B cell (primary cell): Measurements from ENCODE around the gene TBC1D4. TPM values are rescaled to one million over a fixed set of nuclear protein-coding genes. Genes with fewer than 3 reads are reported as not detected.
"Not testable (repeated sequence)": the region's sequence is repeated elsewhere in the genome, so short reads cannot be mapped to it uniquely, and the experiment has no call there.

ENCODE experiments used
- ATAC-seq: fragments of 200-7000 bp; cut with Tn5 transposase; one replicate; pipeline ENCODE4 v1.10.0; 2021; ENCODE audit warnings: low read depth, mild to moderate bottlenecking, moderate number of reproducible peaks, moderate library complexity
- CTCF ChIA-PET: fragments of 350-600 bp; sonication (Branson Sonifier 250); formaldehyde crosslinking; loops from one replicate; lab custom pipeline; 2021; ENCODE audit warnings: antibody characterized with exemption, inconsistent platforms; lab: Charles Lee
- POLR2A ChIA-PET: fragments of 350-600 bp; sonication (Branson Sonifier 250); formaldehyde crosslinking; loops from one replicate; lab custom pipeline; 2021; ENCODE audit warnings: antibody characterized with exemption; lab: Charles Lee
- DNase-seq: peaks from one replicate; pipeline ENCODE4 v3.0.0; 2013
- H2AFZ ChIP-seq: 2 replicates; pipeline ENCODE4 v1.6.1; 2012; ENCODE audit warnings: mild to moderate bottlenecking, low read depth, low read length; ENCODE audit not compliant: insufficient read depth, poor library complexity, severe bottlenecking
- H3K27ac ChIP-seq, 2 donors: 1 replicate in 1 of 2; 2 replicates in 1 of 2; pipeline ENCODE4 v1.5.1; 2012 to 2013; ENCODE audit warnings: low read length in 2 of 2, mild to moderate bottlenecking in 2 of 2, moderate library complexity in 1 of 2
- H3K27me3 ChIP-seq, 4 experiments: fragments of 200-600 bp in 1 of 4; sonication (generic) in 1 of 4; replicated peaks in 1 of 4; 1 replicate in 2 of 4; 2 replicates in 2 of 4; pipeline versions ENCODE4 v1.6.1 to v1.7.0; 2013 to 2016; ENCODE audit warnings: low read length in 3 of 4, mild to moderate bottlenecking in 2 of 4, mixed read lengths in 1 of 4, moderate library complexity in 1 of 4; ENCODE audit not compliant: insufficient read depth in 4 of 4, control insufficient read depth in 3 of 4; ENCODE audit errors: control extremely low read depth in 1 of 4
- H3K36me3 ChIP-seq, 2 experiments: replicated peaks in 1 of 2; 1 replicate in 1 of 2; 2 replicates in 1 of 2; pipeline versions ENCODE4 v1.6.1 to v1.7.1; 2013; ENCODE audit warnings: low read length in 1 of 2; ENCODE audit not compliant: insufficient read depth in 2 of 2, control insufficient read depth in 1 of 2; ENCODE audit errors: control extremely low read depth in 1 of 2, extremely low read depth in 1 of 2
- H3K4me1 ChIP-seq, 2 donors: fragments of 200-600 bp in 1 of 2; sonication (generic) in 1 of 2; 1 replicate in 1 of 2; 2 replicates in 1 of 2; pipeline versions ENCODE4 v1.5.1 to v1.6.1; 2013 to 2017; ENCODE audit warnings: low read length in 2 of 2; ENCODE audit not compliant: control insufficient read depth in 2 of 2, insufficient read depth in 2 of 2
- H3K4me2 ChIP-seq: replicated peaks from 2 replicates; pipeline ENCODE3; 2012; ENCODE audit warnings: mild to moderate bottlenecking, low read depth, low read length; ENCODE audit not compliant: poor library complexity, severe bottlenecking
- H3K4me3 ChIP-seq, 5 experiments: fragments of 200-600 bp in 1 of 5; sonication (generic) in 1 of 5; 1 replicate in 3 of 5; 2 replicates in 2 of 5; pipeline versions ENCODE4 v1.5.1 to v1.7.0; 2011 to 2016; ENCODE audit warnings: low read length in 4 of 5, mild to moderate bottlenecking in 4 of 5, low read depth in 2 of 5, control low read depth in 1 of 5, moderate library complexity in 1 of 5; ENCODE audit not compliant: insufficient read depth in 1 of 5; ENCODE audit errors: control extremely low read depth in 1 of 5, extremely low read depth in 1 of 5
- H3K79me2 ChIP-seq: fragments of 200-600 bp; sonication (generic); one replicate; pipeline ENCODE4 v1.6.0; 2016; ENCODE audit warnings: low read length; ENCODE audit not compliant: control insufficient read depth, insufficient read depth
- H3K9ac ChIP-seq: fragments of 200-600 bp; sonication (generic); 2 replicates; pipeline ENCODE4 v1.6.1; 2017; ENCODE audit warnings: mild to moderate bottlenecking, low read length, moderate library complexity
- H3K9me3 ChIP-seq, 3 donors: one replicate each; pipeline versions ENCODE4 v1.6.1 to v1.7.1; 2013; ENCODE audit warnings: low read length in 2 of 3; ENCODE audit not compliant: control insufficient read depth in 2 of 3, insufficient read depth in 1 of 3; ENCODE audit errors: control extremely low read depth in 1 of 3
- H4K20me1 ChIP-seq: 2 replicates; pipeline ENCODE4 v1.6.0; 2012; ENCODE audit warnings: mild to moderate bottlenecking, low read length; ENCODE audit not compliant: insufficient read depth, control insufficient read depth, poor library complexity, severe bottlenecking
- H3K27ac Mint-ChIP-seq: one replicate; pipeline ENCODE4 v1.8.0; 2021; ENCODE audit warnings: mixed read lengths
- H3K27me3 Mint-ChIP-seq: one replicate; pipeline ENCODE4 v1.8.0; 2021; ENCODE audit warnings: mixed read lengths
- H3K4me1 Mint-ChIP-seq: one replicate; pipeline ENCODE4 v1.8.0; 2021; ENCODE audit warnings: mixed read lengths
- H3K4me3 Mint-ChIP-seq: one replicate; pipeline ENCODE4 v1.8.0; 2021; ENCODE audit warnings: mixed read lengths
- H3K9me3 Mint-ChIP-seq: one replicate; pipeline ENCODE4 v1.8.0; 2022; ENCODE audit warnings: mixed read lengths; ENCODE audit not compliant: insufficient read depth
- EZH2 ChIP-seq: IDR thresholded peaks from 2 replicates; pipeline ENCODE4 v1.6.1; 2012; ENCODE audit warnings: borderline replicate concordance, low read depth, mild to moderate bottlenecking, moderate library complexity, low read length; ENCODE audit not compliant: insufficient read depth, poor library complexity, severe bottlenecking
- WGBS: methylation state at CpG from one replicate; pipeline ENCODE4 v1.1.5; 2013; ENCODE audit warnings: missing lambda C conversion rate; ENCODE audit not compliant: insufficient coverage; 5-methylcytosine and 5-hydroxymethylcytosine counted together
- intact Hi-C: fragments of 100-400 bp; cut with micrococcal nuclease; formaldehyde crosslinking; loops from one replicate; pipeline ENCODE4 v1.10.0; 2022
- polyA plus RNA-seq: library from polyadenylated mRNA; depleted of rRNA; stranded (reverse); fragments of >200 nt; gene quantifications from 2 replicates; pipeline ENCODE4 v1.2.3, GENCODE V29; 2012
- total RNA-seq, 2 donors: library from RNA; stranded (reverse); fragments of 120-200 nt in 1 of 2; gene quantifications; 1 replicate in 1 of 2; 2 replicates in 1 of 2; pipeline versions ENCODE4 v1.2.3 to v1.2.4, GENCODE V29; 2013 to 2022
- TF ChIP-seq, protein P1 (sequence below): fragments of 200-600 bp; IDR thresholded peaks from one replicate; pipeline ENCODE4 v1.8.0; 2022; ENCODE audit warnings: antibody characterized with exemption, mild to moderate bottlenecking

The TBC1D4 gene
- total and polyA plus RNA-seq, 2 donors (not counting 1 experiment from before 2014, with no cell fraction given), result 1.6 to 3.5 TPM

GRCh38 chr13:75285310-75285709 lies 196.7 kb downstream of the TBC1D4 start:
- no CpG with 5 or more reads among the region's 1 CpG for WGBS
- Mint-ChIP-seq H3K4me3 (no peak overlapping the region), H3K27ac (no peak overlapping the region), H3K27me3 (peaks cover 3% of the 10 kb centered on the region), H3K9me3 (peaks cover 7% of the 10 kb centered on the region), H3K4me1 (no peaks in the 10 kb centered on the region)
- no peaks in the 10 kb centered on the region for H3K79me2 ChIP-seq
- H3K9ac ChIP-seq, result no peak overlapping the region
- H3K4me1 ChIP-seq, result no peaks in the 10 kb centered on the region
- no peak overlapping the region for H2AFZ ChIP-seq
- peaks cover 0 to 4% (median 0%) of the 10 kb centered on the region in 3 donors for H3K9me3 ChIP-seq
- DNase-seq, result no peak
- POLR2A ChIA-PET, result no interaction called here
- no peak for ATAC-seq
- H3K27ac ChIP-seq, result no peak overlapping the region
- no peak overlapping the region for H3K4me3 ChIP-seq
- no peak overlapping the region for H3K4me2 ChIP-seq
- H3K36me3 ChIP-seq, result no peaks in the 10 kb centered on the region
- CTCF ChIA-PET, result no interaction called here
- no peaks in the 10 kb centered on the region for H3K27me3 ChIP-seq
- intact Hi-C loops, result no loop called here
- no peaks in the 10 kb centered on the region for H4K20me1 ChIP-seq
- TF ChIP-seq, protein P1, sequence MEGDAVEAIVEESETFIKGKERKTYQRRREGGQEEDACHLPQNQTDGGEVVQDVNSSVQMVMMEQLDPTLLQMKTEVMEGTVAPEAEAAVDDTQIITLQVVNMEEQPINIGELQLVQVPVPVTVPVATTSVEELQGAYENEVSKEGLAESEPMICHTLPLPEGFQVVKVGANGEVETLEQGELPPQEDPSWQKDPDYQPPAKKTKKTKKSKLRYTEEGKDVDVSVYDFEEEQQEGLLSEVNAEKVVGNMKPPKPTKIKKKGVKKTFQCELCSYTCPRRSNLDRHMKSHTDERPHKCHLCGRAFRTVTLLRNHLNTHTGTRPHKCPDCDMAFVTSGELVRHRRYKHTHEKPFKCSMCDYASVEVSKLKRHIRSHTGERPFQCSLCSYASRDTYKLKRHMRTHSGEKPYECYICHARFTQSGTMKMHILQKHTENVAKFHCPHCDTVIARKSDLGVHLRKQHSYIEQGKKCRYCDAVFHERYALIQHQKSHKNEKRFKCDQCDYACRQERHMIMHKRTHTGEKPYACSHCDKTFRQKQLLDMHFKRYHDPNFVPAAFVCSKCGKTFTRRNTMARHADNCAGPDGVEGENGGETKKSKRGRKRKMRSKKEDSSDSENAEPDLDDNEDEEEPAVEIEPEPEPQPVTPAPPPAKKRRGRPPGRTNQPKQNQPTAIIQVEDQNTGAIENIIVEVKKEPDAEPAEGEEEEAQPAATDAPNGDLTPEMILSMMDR, result no peak
- TF ChIP-seq EZH2, result no peak

- no peaks in the 10 kb centered on the region for H3K36me3 ChIP-seq
- no peak overlapping the region for H3K4me3 Mint-ChIP-seq
- no peak for ATAC-seq
Observed at GRCh38 chr13:75279834-75280369, 202.1 kb downstream of the TBC1D4 start.

DNA sequence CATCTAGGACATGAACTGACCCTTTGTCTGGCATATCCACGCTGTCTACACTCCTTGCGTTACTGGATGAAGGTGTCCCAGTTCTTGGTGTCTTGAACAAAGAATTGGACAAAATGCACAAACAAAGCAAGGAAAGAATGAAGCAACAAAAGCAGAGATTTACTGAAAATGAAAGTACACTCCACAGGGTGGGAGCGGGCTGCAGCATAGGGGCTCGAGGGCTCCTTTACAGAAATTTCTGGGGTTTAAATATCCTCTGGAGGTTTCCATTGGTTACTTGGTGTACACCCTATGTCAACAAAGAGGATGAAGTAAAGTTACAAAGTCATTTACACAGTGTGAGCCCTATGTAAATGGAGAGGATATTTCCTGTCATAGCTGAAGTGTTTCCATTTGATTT lies 208.3 kb downstream of the TBC1D4 start:
- H4K20me1 ChIP-seq, ATAC-seq, H3K9ac ChIP-seq, H3K4me1 Mint-ChIP-seq, H3K4me3 Mint-ChIP-seq, H3K4me2 ChIP-seq, POLR2A ChIA-PET, DNase-seq, H3K27ac Mint-ChIP-seq, H3K27me3 Mint-ChIP-seq, H3K9me3 ChIP-seq, H3K27ac ChIP-seq, CTCF ChIA-PET, H3K27me3 ChIP-seq, H3K36me3 ChIP-seq, H2AFZ ChIP-seq, H3K79me2 ChIP-seq, H3K4me3 ChIP-seq, H3K9me3 Mint-ChIP-seq, intact Hi-C loops, H3K4me1 ChIP-seq: not testable (repeated sequence)
- 91% methylated on average over 4 of the region's 4 CpGs for WGBS

More at GRCh38 chr13:75279834-75280369, 202.1 kb downstream of the TBC1D4 start:
- DNase-seq, result no peak
- Histone ChIP-seq H2AFZ (no peak overlapping the region), H3K27me3 (no peaks in the 10 kb centered on the region), H4K20me1 (no peaks in the 10 kb centered on the region), H3K4me3 (no peak overlapping the region), H3K4me1 (no peaks in the 10 kb centered on the region), H3K27ac (no peak overlapping the region), H3K79me2 (no peaks in the 10 kb centered on the region), H3K4me2 (no peak overlapping the region), H3K9me3 (peaks cover 0 to 4% (median 0%) of the 10 kb centered on the region in 3 donors), H3K9ac (no peak overlapping the region)
- intact Hi-C loops, result no loop called here
- ChIA-PET CTCF (no interaction called here), POLR2A (no interaction called here)
- Mint-ChIP-seq H3K27me3 (no peaks in the 10 kb centered on the region), H3K27ac (no peak overlapping the region), H3K9me3 (peaks cover 11% of the 10 kb centered on the region), H3K4me1 (no peaks in the 10 kb centered on the region)
- TF ChIP-seq, protein P1, result no peak
- no peak for TF ChIP-seq EZH2
- 94% methylated on average over 3 of the region's 8 CpGs for WGBS
